ENCODE results near the gene CDH4. TPM values are rescaled to one million over a fixed set of nuclear protein-coding genes. Genes with fewer than 3 reads are reported as not detected.

The CDH4 gene
- total RNA-seq, 2 donors from 2014 or later: 0.19 to 0.65 TPM

DNA sequence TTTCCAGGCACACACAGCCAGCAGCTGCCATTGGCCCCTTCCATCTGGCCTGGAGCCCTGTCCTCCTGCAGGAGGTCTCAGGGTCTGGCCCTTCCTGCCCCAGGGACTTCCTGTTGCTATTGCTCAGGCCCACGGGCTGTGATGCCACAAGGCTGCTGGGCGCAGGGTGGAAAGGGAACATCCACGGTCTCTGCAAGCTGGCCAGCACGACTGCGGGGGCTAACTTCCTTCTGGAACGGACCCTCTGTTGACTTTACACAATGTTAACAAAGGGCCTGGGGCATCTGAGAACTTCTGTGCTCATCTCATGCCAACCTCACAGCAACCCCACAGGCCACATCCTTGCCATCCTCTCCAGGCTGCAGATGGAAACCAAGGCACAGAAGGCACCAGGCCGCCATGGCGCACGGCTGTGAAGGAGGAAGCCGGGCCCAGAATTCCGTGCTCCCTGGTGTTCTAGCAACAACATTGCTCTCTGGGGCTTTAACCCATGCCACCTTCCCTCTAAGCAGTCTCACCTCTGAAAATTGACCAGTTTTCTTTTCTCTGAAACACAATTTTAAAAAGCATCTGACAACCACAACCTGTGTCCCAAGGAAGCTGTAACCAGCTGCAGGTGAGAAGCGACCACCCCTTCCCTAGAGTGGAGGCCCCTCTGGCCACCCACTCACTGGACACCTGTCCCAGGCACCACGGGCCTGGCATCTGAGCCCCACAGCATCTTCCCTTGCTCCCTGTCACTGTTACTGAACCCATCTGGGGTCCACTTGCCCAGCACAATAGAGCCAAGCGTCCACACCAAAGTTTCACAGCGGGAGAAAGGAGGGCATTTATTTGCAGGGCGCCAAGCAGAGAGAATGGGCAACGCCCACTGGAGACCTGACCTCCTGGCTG is 261.3 kb downstream of the CDH4 start:
- intact Hi-C loops (cut with DNase I): no loop called here
- DNase-seq (ENCODE audit: low spot score): peak; percentile 59

DNA sequence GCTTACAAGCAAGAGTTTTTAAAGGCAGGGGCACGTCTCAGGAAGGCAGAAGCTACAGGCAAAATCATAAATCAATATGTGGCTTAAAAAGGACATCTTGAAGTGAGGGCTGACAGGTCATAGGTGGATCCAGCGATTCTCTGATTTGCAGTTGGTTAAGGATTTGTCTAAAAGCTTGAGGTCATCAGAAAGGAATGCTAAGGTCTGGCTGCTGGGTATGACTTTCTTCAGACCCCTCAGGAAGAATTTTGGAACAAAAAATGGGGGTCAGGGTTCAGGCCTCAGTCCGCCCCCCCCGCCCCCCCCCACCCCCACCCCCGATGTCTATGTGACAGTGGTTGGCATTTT is 261.9 kb downstream of the CDH4 start:
- intact Hi-C loops (cut with DNase I): no loop called here
- peak; percentile 1 for DNase-seq (ENCODE audit: low spot score)

DNA sequence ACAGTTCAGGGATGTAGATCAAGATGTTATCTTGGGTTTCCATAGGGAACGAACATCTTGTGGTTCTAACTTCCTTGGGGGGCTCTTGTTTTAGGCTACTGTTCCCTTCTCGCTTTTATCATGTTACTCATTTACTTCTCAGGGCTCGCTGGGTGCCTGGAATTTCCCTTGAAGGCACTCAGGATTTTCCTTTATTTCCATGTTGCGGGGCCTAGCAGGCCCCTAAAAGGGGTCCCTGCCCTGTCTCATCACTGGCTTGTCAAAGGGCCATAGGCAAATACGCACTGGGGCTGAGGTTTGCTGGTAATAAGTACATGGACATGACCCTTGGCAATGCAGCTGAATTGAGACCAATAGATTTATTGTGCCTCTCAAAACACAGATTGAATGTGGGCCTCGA is 262.3 kb downstream of the CDH4 start:
- DNase-seq (ENCODE audit: low spot score): peak; percentile 2
- intact Hi-C loops (cut with DNase I): no loop called here

DNA sequence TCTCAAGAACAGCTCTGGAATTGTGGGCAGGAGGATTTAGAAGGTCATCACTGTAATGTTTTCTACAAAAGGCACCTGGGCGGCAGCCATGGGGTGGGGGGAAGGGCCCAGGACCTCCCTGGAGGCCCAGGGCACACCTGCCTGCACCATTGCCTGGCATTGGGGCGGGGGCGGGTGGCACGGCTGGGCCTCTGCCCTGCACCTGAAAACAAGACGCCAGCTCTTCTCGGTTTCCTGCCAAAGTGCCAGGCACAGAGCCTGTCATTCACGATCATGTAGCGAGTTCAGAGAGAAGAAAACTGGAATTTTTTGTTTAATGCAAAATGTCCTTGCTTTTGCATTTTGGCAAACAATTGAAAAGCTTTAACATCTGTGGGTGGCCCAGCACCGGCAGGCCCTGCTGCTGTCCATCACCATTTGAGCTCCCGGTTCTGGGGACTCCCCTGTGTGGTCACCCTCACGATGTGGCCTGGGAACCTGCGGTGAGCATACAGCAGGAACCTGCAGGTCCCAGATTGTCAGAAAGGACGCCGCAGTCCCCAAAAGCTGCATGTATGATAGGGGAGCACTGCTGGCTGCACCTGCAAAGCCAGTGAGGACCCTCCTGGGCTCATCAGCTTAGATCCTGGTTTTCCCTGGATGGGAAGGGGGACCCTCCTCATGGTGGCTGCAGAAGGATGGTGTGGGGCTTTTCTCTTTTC is 262.9 kb downstream of the CDH4 start:
- intact Hi-C loops (cut with DNase I): no loop called here
- peak; percentile 46 for DNase-seq (ENCODE audit: low spot score)

DNA sequence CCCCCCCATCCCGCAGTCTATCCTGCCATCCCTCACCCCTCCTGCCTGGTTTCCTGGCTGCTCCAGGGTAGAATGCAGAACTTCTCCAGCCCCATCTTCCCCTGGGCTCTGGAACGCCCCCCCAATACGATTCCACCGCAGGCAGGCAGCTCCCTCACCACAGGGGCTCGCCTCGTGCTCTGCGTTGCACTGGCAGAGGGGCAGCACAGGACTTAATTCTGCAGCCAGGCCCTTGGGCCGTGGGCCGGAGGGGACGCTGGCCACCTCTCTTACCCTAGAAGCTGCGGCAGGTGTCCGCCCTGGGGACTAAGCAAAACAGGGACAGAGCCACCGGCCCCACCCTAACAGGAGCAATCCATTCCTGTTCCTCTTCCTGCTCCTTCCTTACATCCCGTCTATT is 263.9 kb downstream of the CDH4 start:
- DNase-seq (ENCODE audit: low spot score): peak; percentile 56
- intact Hi-C loops (cut with DNase I): no loop called here

DNA sequence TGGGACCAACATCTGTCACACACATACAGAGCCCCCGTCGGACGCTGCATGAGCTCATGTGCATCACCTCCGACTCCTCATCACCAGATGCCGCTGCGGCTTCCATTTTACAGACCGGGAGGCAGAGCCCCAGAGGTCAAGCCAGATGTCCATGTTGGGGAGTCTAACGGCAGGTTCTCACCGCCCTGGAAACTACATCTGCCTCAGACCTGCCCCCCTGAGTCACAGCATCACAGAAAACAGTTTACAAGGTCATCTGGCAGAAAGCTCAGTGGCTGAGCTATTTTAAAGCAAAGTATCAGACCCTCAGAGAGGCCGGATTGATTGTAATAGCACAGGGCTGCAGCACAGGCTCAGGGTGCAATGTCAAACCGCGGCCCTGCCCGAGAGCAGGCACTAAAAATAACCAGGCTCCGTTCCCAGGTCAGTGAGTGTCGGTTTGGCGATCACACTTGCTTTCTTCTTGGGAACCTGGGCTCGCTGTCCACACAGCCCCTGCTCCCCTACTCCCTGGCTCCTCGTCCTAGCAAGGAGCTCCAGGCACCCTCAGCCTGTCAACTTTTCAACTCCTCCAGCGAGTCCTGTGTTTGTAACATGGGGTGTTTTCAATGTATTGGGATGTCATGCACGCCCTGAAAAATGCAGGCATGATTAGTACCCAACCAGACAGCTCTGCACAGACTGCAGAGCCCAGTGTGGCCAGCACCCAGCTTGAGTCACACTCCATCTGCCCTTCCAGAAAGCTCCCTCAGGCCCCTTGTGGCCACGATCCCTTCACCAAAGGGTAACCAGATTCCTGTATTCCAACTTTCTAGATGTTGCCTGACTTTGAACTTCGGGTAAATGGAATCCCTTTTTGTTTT is 264.5 kb downstream of the CDH4 start:
- peak; percentile 44 for DNase-seq (ENCODE audit: low spot score)
- intact Hi-C loops (cut with DNase I): no loop called here

DNA sequence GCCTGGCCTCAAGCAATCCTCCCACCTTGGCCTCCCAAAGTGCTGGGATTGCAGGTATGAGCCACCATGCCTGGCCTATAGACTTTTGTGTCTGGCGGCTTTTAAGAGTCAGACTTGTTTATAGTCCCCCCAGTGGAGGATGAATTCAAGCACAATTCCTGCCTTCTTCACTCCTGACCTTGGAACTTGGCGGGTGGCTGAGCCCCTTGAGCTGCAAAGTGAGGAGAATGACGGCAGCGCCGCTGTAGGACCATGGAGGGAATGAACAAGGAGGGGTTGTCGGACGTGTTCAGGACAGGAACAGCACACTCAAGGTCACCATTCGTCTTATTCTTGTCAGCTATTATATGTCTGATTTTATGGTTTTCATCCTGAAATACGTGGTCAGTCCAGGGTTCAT is 265.4 kb downstream of the CDH4 start:
- intact Hi-C loops (cut with DNase I): no loop called here
- peak; percentile 71 for DNase-seq (ENCODE audit: low spot score)

DNA sequence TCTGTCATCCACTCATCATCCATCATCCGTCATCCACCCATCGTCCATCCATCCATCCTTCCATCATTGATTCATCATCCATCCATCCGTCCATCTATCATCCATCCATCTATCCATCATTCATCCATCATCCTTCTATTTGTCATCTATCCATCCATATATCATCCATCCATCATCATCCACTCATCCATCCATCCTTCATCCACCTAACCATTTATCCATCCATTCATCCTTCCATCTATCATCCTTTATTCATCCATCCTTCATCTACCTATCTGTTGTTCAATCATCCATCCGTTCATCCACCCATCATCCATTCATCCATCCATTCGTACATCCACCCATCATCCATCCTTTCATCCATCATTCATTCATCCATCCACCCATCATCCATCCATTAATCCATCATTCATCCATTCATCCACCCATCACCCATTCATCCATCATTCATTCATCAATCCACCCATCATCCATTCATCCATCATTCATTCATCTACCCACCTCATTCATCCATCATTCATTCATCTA is 266.4 kb downstream of the CDH4 start:
- no peak for DNase-seq (ENCODE audit: low spot score)
- intact Hi-C loops (cut with DNase I): no loop called here

DNA sequence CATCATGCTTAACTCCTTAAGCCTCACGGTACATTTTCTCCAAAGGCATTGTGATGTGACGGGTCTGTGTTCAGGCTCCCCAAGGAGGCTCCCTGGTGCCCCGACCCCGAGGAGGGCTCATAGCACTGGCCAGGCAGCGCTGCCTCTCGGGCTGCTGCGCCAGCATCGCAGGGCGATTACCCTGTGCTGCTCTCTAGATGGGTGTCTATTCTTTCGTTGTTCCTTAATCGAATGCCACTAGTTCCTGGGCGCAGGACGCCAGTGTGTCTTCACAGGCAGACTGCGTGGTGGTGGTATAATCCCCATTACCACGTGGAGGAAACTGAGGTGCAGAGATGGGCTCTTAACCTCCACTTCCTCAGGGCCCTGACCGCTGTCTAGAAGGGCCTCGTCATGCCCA is 267.4 kb downstream of the CDH4 start:
- peak; percentile 58 for DNase-seq (ENCODE audit: low spot score)
- intact Hi-C loops (cut with DNase I): no loop called here

DNA sequence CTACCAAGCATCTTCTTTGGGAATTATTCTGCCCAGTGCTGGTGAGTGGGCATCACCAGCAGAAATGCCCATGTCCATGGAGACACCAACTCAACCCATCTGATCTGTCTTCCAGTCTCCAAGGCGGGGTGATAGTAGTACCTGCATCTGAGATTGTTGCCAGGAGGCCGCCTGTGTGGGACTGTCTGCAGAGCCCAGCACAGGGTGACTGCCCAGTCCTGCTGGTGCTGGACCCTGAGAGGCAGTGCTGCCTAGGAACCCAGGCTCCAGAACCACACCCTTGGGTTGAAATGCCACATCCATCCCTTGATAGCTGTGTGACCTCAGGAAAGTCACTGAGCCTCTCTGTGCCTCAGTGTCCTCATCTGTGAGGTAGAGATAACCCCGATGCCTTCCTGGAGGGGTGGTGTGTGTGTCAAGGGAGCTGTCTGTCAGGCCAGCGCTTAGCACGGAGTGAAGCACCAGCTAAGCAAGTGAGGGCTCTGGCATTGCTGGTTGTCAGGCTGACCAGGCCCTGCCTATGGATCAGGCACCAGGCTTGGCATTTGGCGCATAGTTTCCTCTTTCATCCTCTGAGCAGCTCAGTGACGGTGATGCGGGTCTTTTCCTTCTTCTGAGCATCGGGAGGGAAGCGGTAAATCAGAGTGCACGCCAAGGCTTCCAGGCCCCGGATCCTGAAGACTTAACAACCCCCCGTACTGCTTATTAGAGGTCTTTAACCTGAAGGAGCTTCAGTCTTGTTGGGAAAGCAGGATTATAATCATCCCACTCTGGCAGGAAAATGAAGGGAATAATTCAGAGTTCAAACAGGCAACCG is 268.2 kb downstream of the CDH4 start:
- intact Hi-C loops (cut with DNase I): no loop called here
- no peak for DNase-seq (ENCODE audit: low spot score)

DNA sequence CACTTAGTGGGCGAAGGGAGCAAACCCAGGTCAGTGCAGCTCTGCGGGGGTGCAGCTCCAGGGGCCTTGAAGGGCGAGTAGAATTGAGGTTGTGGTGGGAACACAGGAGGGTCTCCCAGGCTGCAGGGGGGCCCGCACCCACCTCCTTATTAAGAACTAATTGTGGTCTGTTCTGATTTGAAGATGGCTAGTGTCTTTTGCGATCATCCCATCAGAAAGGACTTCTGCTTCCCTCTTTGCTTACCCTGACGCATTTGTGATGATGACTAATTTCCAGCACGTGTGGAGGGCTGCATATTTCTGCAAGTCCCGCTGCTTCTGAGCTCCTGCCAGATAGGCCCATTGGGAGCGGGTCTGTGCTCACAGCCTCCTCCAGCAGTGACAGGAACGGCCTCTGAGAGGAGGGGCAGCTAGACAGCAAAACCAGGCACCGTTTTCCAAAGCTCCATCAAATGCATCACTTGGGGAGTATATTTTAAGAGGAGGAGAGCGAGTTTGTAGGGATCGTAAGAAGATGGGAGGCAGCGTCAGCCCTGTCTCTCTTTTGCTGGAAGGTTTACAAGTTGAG is 268.9 kb downstream of the CDH4 start:
- intact Hi-C loops (cut with DNase I): no loop called here
- DNase-seq (ENCODE audit: low spot score): peak; percentile 65

DNA sequence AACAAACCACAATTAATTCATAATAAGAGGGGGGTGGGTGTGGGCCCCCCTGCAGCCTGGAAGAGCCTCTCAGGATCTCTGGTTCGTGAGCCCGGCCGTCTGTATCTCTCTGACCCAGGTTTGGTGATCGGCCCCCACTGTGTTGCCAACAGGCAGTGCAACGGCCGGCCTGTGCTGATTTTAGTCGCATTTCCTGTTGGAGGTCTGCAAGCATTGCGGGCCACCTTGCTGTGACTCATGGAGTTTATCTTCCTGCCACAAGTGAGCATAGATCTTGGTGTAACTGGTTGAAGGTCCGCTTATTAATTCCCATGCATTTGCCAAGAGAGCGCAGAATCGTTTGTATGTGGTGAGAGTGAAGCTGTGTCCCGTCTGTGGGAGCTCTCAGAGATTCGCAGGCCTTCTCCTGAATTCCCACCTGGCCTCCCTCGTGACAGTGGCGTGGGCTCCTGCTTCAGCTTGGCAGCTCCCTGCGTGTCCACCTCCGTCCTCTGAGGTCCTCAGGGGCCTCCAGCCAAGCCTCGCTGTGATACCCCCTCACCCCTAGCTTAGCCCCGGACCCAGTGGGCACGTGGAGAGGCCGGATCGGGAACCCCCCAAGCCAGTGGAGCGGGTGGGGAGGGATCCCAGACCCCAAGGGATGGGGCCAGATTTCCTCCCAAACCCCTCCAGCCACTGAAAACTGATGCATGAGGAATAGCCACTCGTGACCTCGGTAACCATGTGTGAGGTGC is 269.8 kb downstream of the CDH4 start:
- intact Hi-C loops (cut with DNase I): no loop called here
- peak; percentile 72 for DNase-seq (ENCODE audit: low spot score)

DNA sequence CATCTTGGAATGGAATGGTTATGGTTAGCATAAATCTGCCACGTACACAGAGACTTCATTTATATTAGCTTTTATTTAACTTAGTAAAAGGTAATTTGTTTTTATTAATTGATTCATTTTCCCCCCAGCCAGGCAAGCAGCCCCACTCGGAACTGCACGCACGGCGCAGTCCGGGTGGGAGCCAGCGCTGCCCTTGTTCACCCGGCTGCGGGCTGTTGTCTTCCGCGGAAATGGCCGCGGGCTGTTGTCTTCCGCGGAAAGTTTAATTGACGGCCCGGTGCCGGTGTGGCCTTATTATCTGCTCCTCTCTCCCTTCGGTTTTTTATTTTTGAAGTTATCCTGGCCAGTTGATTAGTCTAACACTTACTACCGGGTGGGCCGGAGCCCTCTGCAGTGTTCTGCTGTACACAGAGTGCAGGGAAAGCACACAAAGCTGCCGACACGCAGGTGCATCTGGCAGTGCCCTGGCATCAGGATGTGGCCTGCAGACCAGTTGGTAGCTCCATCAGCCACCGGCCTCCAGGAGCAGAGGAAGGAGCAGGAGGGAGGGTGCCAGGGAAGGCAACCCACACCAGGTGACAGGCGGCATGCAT is 270.5 kb downstream of the CDH4 start:
- intact Hi-C loops (cut with DNase I): no loop called here
- no peak for DNase-seq (ENCODE audit: low spot score)

DNA sequence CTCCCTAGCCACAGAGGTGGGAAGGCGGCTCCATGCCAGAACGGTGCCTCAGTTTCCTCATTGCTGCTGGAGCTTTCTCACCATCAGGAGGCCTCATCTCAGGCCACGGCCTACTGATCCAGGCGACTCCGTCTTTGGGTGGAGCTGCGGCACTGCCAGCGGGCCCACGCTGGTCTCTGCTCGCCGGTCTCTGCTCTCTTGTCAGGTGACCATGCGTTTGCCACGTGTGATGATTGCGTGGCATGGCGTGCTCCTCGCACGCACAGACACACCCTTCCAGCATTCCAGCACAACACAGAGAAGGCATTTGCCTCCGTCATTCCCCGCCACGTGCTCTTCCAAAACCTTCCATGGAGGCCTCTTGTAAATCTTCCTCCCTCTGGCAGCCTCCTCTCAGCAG is 271.1 kb downstream of the CDH4 start:
- DNase-seq (ENCODE audit: low spot score): no peak
- intact Hi-C loops (cut with DNase I): no loop called here

DNA sequence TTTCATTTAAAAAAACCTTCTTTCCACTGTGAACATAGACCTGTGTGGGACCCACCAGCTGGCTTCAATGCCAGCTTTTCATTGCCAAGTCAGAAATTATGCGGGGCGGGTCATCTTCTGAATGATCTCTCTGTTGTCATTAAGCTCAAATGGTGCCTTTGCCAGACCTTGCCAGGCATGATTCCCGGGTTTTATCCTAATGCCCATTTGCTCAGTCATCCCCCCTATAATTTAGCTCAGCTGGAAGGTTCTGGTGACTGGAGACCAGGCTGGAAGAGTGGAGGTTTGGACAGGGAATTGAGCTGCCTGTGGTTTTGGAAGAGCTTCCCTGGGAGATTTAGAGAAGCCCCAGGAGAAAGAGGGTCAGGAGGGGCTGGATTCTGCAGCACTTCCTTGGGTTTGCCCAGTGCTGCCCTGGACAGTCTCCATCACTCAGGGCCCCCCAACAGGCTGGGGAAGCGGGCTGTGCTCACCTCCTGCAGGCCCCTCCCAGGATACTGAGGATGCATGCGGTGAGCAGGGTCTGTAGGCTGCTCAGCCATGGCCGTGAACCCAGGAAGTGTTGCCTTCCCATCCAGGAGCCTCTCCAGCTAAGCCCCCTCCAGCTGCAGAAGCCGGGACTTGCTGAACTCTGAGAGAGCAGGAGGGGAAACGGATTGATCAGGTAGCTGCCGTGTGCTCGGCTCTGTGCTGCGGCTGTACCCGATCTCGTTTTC is 273.0 kb downstream of the CDH4 start:
- intact Hi-C loops (cut with DNase I): no loop called here
- DNase-seq (ENCODE audit: low spot score): no peak

DNA sequence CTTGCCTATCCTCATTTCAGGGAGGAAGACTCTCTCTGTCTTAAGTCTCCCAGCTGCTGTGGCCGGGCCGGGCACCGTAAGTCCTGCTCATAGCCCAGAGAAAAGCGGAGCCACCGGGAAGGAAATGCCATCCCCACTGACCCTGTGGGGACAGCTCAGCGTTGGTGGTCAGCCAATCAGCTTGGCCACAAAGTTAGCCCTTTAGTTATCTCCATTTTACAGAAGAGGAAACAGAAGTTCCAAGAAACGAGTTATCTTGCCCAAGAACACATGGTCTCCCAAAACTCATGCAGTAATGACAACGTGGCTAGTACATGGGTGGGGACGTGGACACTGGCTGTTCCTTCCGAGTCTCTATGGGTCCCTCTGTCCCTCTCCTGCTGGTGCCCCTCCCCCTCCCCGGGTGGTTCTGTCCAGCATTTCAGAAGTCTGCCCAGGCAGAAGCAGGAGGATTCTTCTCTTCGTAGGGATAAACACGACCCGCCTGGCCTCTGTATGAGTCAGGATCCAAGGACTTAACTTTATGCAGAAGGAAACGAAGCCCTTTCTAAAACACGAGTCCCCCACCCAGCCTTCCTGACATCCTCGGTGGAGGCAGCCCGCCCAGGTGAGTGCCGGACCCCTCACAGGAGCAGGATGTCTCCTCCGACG is 273.8 kb downstream of the CDH4 start:
- intact Hi-C loops (cut with DNase I): no loop called here
- no peak for DNase-seq (ENCODE audit: low spot score)

Data from posterior vena cava (tissue), 2 donors.